Sigmoid colon (tissue), 7 donors: Measurements from ENCODE around the gene CARD19. TPM values are rescaled to one million over a fixed set of nuclear protein-coding genes. Genes with fewer than 3 reads are reported as not detected.
A peak's percentile ranks its signal among the peaks of the same experiment; 100 is the strongest.

Source experiments
- DNase-seq: peaks from one replicate; pipeline ENCODE4 v3.0.0-alpha.2; 2019
- H3K27ac ChIP-seq, 4 donors: fragments of 200-600 bp; sonication (generic); one replicate each; pipeline ENCODE4 v1.5.1; 2016 to 2019; ENCODE audit warnings: mild to moderate bottlenecking in 1 of 4
- H3K27me3 ChIP-seq, 3 donors: fragments of 200-600 bp; sonication (generic); one replicate each; pipeline ENCODE4 v1.5.1; 2019; ENCODE audit warnings: mild to moderate bottlenecking in 1 of 3
- H3K36me3 ChIP-seq, 4 donors: fragments of 200-600 bp; sonication (generic); one replicate each; pipeline ENCODE4 v1.5.1; 2016 to 2019
- H3K4me1 ChIP-seq, 4 donors: fragments of 200-600 bp; sonication (generic); one replicate each; pipeline ENCODE4 v1.5.1; 2017 to 2019
- H3K4me3 ChIP-seq, 4 donors: fragments of 200-600 bp; sonication (generic); one replicate each; pipeline ENCODE4 v1.5.1; 2017 to 2019; ENCODE audit warnings: mild to moderate bottlenecking in 2 of 4, moderate library complexity in 1 of 4
- H3K9me3 ChIP-seq, 4 donors: fragments of 200-600 bp in 3 of 4; sonication (generic) in 3 of 4; one replicate each; pipeline versions ENCODE4 v1.5.1 to v1.6.1; 2013 to 2019
- CTCF ChIP-seq, 4 experiments: fragments of 450-650 bp in 3 of 4; fragments of 200-600 bp in 1 of 4; IDR thresholded peaks; one replicate each; pipeline ENCODE4 v1.5.1; 2016 to 2019; ENCODE audit warnings: antibody characterized with exemption in 4 of 4, mild to moderate bottlenecking in 3 of 4, moderate library complexity in 2 of 4
- EP300 ChIP-seq, 4 donors: sonication (generic); formaldehyde crosslinking; IDR thresholded peaks; one replicate each; pipeline ENCODE4 v1.6.1; 2017; ENCODE audit warnings: antibody characterized with exemption in 4 of 4
- POLR2A ChIP-seq, 2 donors: fragments of 450-650 bp; IDR thresholded peaks; one replicate each; pipeline ENCODE4 v1.6.1; 2016; ENCODE audit warnings: antibody characterized with exemption in 2 of 2, mild to moderate bottlenecking in 2 of 2, moderate library complexity in 2 of 2
- POLR2AphosphoS5 ChIP-seq, 4 donors: sonication (generic); formaldehyde crosslinking; IDR thresholded peaks; one replicate each; pipeline ENCODE4 v1.6.1; 2017; ENCODE audit warnings: antibody characterized with exemption in 4 of 4
- WGBS, 2 donors: extraction: QIAGEN DNeasy Blood & Tissue Kit; methylation state at CpG; one replicate each; pipeline ENCODE4 v1.1.7; 2013; 5-methylcytosine and 5-hydroxymethylcytosine counted together
- intact Hi-C: fragments of 100-400 bp; cut with DNase I; formaldehyde crosslinking; loops from one replicate; pipeline ENCODE4 v1.15.1; 2023
- polyA plus RNA-seq, 3 donors: library from polyadenylated mRNA; stranded (reverse); fragments of 200-250 nt; gene quantifications; one replicate each; pipeline ENCODE4 v1.2.3, GENCODE V29; 2013
- total RNA-seq, 4 donors: library from RNA; depleted of rRNA; stranded (reverse); fragments of >200 nt; gene quantifications; one replicate each; pipeline ENCODE4 v1.1.0, GENCODE V29; 2016
- donor health status: healthy with polysubstance abuse.
- donor health status: Bipolar disorder and iron deficiency.
- donor health status: healthy.

CARD19 gene
- total and polyA plus RNA-seq, 7 donors: 51.2 to 88.4 (median 82.3) TPM

- Histone ChIP-seq H3K27me3 (no peaks in the 10 kb centered on the region), H3K36me3 (no peaks in the 10 kb centered on the region), H3K4me3 (no peak overlapping the region), H3K27ac (peak overlapping the region in 2 of 4 donors; percentile 8 to 47), H3K9me3 (no peaks in the 10 kb centered on the region), H3K4me1 (peaks cover 0 to 31% (median 10%) of the 10 kb centered on the region in 4 donors)
- 79 to 80% methylated on average over 11 of the region's 11 CpGs for WGBS, 2 donors
- TF ChIP-seq CTCF (IDR thresholded peaks at IDR 0.05) (no peak), EP300 (IDR thresholded peaks at IDR 0.05) (no peak), POLR2A (IDR thresholded peaks at IDR 0.05) (no peak), POLR2AphosphoS5 (IDR thresholded peaks at IDR 0.05) (peak in 1 of 4 donors; percentile 62)
- intact Hi-C loops: loop anchor here (2.0 kb wide), 2 partner anchors 23 to 43 kb away; partner anchors contain the start of gene WNK2
- no peak for DNase-seq
Observed at GRCh38 chr9:93161786-93162562, 66.0 kb downstream of the CARD19 start.

Other genes with a start within 250 kb of the CARD19 start
- gene ZNF484, start 218.2 kb upstream of the CARD19 start, total RNA-seq: 10 to 100 TPM; 11.2 to 21.6 (median 13.6) TPM
- gene ZNF484, start 218.2 kb upstream of the CARD19 start, polyA plus RNA-seq: 1 to 10 TPM in 1 of 3 donors, under 1 TPM in 2; 0.60 to 2.1 (median 0.92) TPM
- gene FGD3, start 148.7 kb upstream of the CARD19 start, total RNA-seq: 1 to 10 TPM; 2.5 to 5.3 (median 4.2) TPM
- 10 to 100 TPM in 1 of 3 donors, 1 to 10 TPM in 2; 1.8 to 18.0 (median 2.5) TPM for gene FGD3, start 148.7 kb upstream of the CARD19 start, polyA plus RNA-seq
- gene SUSD3, start 37.5 kb upstream of the CARD19 start, total RNA-seq: 1 to 10 TPM; 1.9 to 7.2 (median 4.7) TPM
- gene SUSD3, start 37.5 kb upstream of the CARD19 start, polyA plus RNA-seq: 10 to 100 TPM in 1 of 3 donors, under 1 TPM in 1, not detected in 1; 0.92 to 15.2 TPM
- 100 to 1,000 TPM in 1 of 4 donors, 10 to 100 TPM in 3; 56.5 to 116 (median 69.6) TPM for gene NINJ1, start 38.0 kb downstream of the CARD19 start, total RNA-seq
- gene NINJ1, start 38.0 kb downstream of the CARD19 start, polyA plus RNA-seq: 10 to 100 TPM; 28.9 to 58.7 (median 53.5) TPM
- gene WNK2, start 87.9 kb downstream of the CARD19 start, total RNA-seq: 10 to 100 TPM; 16.0 to 95.8 (median 29.0) TPM
- 10 to 100 TPM; 12.6 to 80.1 (median 19.0) TPM for gene WNK2, start 87.9 kb downstream of the CARD19 start, polyA plus RNA-seq